Esophagus muscularis mucosa (tissue), 4 donors: ENCODE results near the gene RHOF.

Experiments used
- EP300 ChIP-seq: sonication (generic); formaldehyde crosslinking; IDR thresholded peaks from one replicate; pipeline ENCODE4 v1.6.1; 2017; ENCODE audit warnings: antibody characterized with exemption
- POLR2A ChIP-seq: fragments of 450-650 bp; IDR thresholded peaks from one replicate; pipeline ENCODE4 v1.6.1; 2017; ENCODE audit warnings: antibody characterized with exemption, moderate library complexity, mild to moderate bottlenecking, low read depth
- POLR2AphosphoS5 ChIP-seq, 2 donors: sonication (generic); formaldehyde crosslinking; IDR thresholded peaks; one replicate each; pipeline ENCODE4 v1.6.1; 2017; ENCODE audit warnings: antibody characterized with exemption in 2 of 2
- TF ChIP-seq, protein P1 (sequence below), 3 experiments: fragments of 200-600 bp in 2 of 3; fragments of 450-650 bp in 1 of 3; sonication (generic) in 2 of 3; IDR thresholded peaks; one replicate each; pipeline ENCODE4 v1.5.1; 2017 to 2019; ENCODE audit warnings: antibody characterized with exemption in 3 of 3, mild to moderate bottlenecking in 2 of 3, moderate library complexity in 1 of 3

DNA sequence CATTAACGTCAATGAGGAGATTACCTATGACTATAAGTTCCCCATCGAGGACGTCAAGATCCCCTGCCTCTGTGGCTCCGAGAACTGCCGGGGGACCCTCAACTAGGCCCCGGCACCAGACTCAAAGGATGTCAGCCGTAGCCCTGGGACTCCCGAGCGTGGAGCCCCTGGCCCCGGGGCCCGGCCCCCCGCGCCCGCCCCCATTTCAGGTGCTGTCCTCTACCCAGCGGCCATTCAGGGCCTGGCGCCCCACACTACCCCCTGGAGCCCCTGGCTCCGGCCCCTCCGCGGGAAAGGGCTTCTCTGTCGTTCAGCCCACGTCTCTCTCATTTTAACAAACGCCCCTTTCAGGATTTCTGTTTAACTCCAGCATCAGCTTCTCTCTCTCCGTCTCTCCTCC, 36.6 kb upstream of the RHOF start:
- TF ChIP-seq POLR2AphosphoS5 (IDR thresholded peaks at IDR 0.05): no peak
- TF ChIP-seq, protein P1, sequence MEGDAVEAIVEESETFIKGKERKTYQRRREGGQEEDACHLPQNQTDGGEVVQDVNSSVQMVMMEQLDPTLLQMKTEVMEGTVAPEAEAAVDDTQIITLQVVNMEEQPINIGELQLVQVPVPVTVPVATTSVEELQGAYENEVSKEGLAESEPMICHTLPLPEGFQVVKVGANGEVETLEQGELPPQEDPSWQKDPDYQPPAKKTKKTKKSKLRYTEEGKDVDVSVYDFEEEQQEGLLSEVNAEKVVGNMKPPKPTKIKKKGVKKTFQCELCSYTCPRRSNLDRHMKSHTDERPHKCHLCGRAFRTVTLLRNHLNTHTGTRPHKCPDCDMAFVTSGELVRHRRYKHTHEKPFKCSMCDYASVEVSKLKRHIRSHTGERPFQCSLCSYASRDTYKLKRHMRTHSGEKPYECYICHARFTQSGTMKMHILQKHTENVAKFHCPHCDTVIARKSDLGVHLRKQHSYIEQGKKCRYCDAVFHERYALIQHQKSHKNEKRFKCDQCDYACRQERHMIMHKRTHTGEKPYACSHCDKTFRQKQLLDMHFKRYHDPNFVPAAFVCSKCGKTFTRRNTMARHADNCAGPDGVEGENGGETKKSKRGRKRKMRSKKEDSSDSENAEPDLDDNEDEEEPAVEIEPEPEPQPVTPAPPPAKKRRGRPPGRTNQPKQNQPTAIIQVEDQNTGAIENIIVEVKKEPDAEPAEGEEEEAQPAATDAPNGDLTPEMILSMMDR (IDR thresholded peaks at IDR 0.05): no peak
- TF ChIP-seq POLR2A: no peak
- TF ChIP-seq EP300: no peak
